Stimulated activated naive CD8-positive, alpha-beta T cell treated with anti-CD3 and anti-CD28 coated beads, Interleukin-15, Interleukin-2, amounts not matched to agents 100 ng/mL and 50 ng/mL, for 24 hours (primary cell): ENCODE results near the gene KTN1.
A peak's percentile ranks its signal among the peaks of the same experiment; 100 is the strongest.

Experiments
- H3K27ac Mint-ChIP-seq: one replicate; pipeline ENCODE4 v1.8.0; 2021; ENCODE audit warnings: mild to moderate bottlenecking, mixed read lengths
- H3K27me3 Mint-ChIP-seq: one replicate; pipeline ENCODE4 v1.8.0; 2021; ENCODE audit warnings: mixed read lengths
- H3K36me3 Mint-ChIP-seq: one replicate; pipeline ENCODE4 v1.8.0; 2021; ENCODE audit warnings: low read depth, mixed read lengths
- H3K4me1 Mint-ChIP-seq: one replicate; pipeline ENCODE4 v1.8.0; 2021; ENCODE audit warnings: low read depth, mixed read lengths
- H3K4me3 Mint-ChIP-seq: one replicate; pipeline ENCODE4 v1.8.0; 2021; ENCODE audit warnings: mild to moderate bottlenecking, mixed read lengths
- H3K9me3 Mint-ChIP-seq: one replicate; pipeline ENCODE4 v1.8.0; 2021; ENCODE audit warnings: mixed read lengths

The KTN1 gene

GRCh38 chr14:55588259-55588699, 8.3 kb downstream of the KTN1 start:
- no peak overlapping the region for H3K27ac Mint-ChIP-seq
- H3K4me3 Mint-ChIP-seq: no peak overlapping the region
- H3K9me3 Mint-ChIP-seq: no peaks in the 10 kb centered on the region
- no peaks in the 10 kb centered on the region for H3K27me3 Mint-ChIP-seq
- peaks cover 8% of the 10 kb centered on the region for H3K36me3 Mint-ChIP-seq
- peaks cover 38% of the 10 kb centered on the region for H3K4me1 Mint-ChIP-seq

GRCh38 chr14:55589171-55589570, 9.2 kb downstream of the KTN1 start:
- Mint-ChIP-seq H3K4me1 (peaks cover 47% of the 10 kb centered on the region), H3K9me3 (no peaks in the 10 kb centered on the region), H3K27me3 (no peaks in the 10 kb centered on the region), H3K4me3 (no peak overlapping the region), H3K36me3 (peaks cover 15% of the 10 kb centered on the region), H3K27ac (no peak overlapping the region)

- no peaks in the 10 kb centered on the region for H3K27me3 Mint-ChIP-seq
- H3K27ac Mint-ChIP-seq: no peak overlapping the region
- no peak overlapping the region for H3K4me3 Mint-ChIP-seq
- H3K4me1 Mint-ChIP-seq: peaks cover 58% of the 10 kb centered on the region
- no peaks in the 10 kb centered on the region for H3K9me3 Mint-ChIP-seq
- H3K36me3 Mint-ChIP-seq: peaks cover 41% of the 10 kb centered on the region
These were observed 12.4 kb downstream of the KTN1 start for GRCh38 chr14:55592436-55592835.

- H3K27ac Mint-ChIP-seq: peak overlapping the region; percentile 26
- H3K4me1 Mint-ChIP-seq: peaks cover 56% of the 10 kb centered on the region
- H3K4me3 Mint-ChIP-seq: no peak overlapping the region
- H3K36me3 Mint-ChIP-seq: peaks cover 46% of the 10 kb centered on the region
- H3K27me3 Mint-ChIP-seq: no peaks in the 10 kb centered on the region
- peaks cover under 1% of the 10 kb centered on the region for H3K9me3 Mint-ChIP-seq
These were observed 13.7 kb downstream of the KTN1 start for GRCh38 chr14:55593698-55594097.

- no peaks in the 10 kb centered on the region for H3K27me3 Mint-ChIP-seq
- H3K27ac Mint-ChIP-seq: no peak overlapping the region
- peaks cover 36% of the 10 kb centered on the region for H3K4me1 Mint-ChIP-seq
- peaks cover 4% of the 10 kb centered on the region for H3K9me3 Mint-ChIP-seq
- H3K36me3 Mint-ChIP-seq: peaks cover 36% of the 10 kb centered on the region
- H3K4me3 Mint-ChIP-seq: no peak overlapping the region
These were observed 19.4 kb downstream of the KTN1 start for GRCh38 chr14:55599250-55599879.

- Mint-ChIP-seq H3K4me1 (peaks cover 27% of the 10 kb centered on the region), H3K36me3 (peaks cover 24% of the 10 kb centered on the region), H3K4me3 (no peak overlapping the region), H3K27me3 (no peaks in the 10 kb centered on the region), H3K9me3 (peaks cover 4% of the 10 kb centered on the region), H3K27ac (no peak overlapping the region)
These were observed 21.0 kb downstream of the KTN1 start for GRCh38 chr14:55600784-55601561.

GRCh38 chr14:55603401-55603953, 23.5 kb downstream of the KTN1 start:
- no peak overlapping the region for H3K27ac Mint-ChIP-seq
- no peaks in the 10 kb centered on the region for H3K27me3 Mint-ChIP-seq
- peaks cover 4% of the 10 kb centered on the region for H3K9me3 Mint-ChIP-seq
- H3K4me3 Mint-ChIP-seq: no peak overlapping the region
- H3K36me3 Mint-ChIP-seq: peaks cover 10% of the 10 kb centered on the region
- peaks cover 42% of the 10 kb centered on the region for H3K4me1 Mint-ChIP-seq

GRCh38 chr14:55604488-55604887, 24.5 kb downstream of the KTN1 start:
- Mint-ChIP-seq H3K36me3 (peaks cover 8% of the 10 kb centered on the region), H3K27me3 (no peaks in the 10 kb centered on the region), H3K4me1 (peaks cover 42% of the 10 kb centered on the region), H3K27ac (no peak overlapping the region), H3K9me3 (no peaks in the 10 kb centered on the region), H3K4me3 (no peak overlapping the region)

- Mint-ChIP-seq H3K9me3 (no peaks in the 10 kb centered on the region), H3K27ac (no peak overlapping the region), H3K36me3 (peaks cover 8% of the 10 kb centered on the region), H3K4me1 (peaks cover 46% of the 10 kb centered on the region), H3K27me3 (no peaks in the 10 kb centered on the region), H3K4me3 (no peak overlapping the region)
These were observed 25.0 kb downstream of the KTN1 start for GRCh38 chr14:55604900-55605418.

- Mint-ChIP-seq H3K27ac (no peak overlapping the region), H3K27me3 (no peaks in the 10 kb centered on the region), H3K36me3 (peaks cover 8% of the 10 kb centered on the region), H3K4me1 (peaks cover 39% of the 10 kb centered on the region), H3K4me3 (no peak overlapping the region), H3K9me3 (no peaks in the 10 kb centered on the region)
These were observed 25.8 kb downstream of the KTN1 start for GRCh38 chr14:55605793-55606192.

- H3K4me3 Mint-ChIP-seq: no peak overlapping the region
- no peaks in the 10 kb centered on the region for H3K9me3 Mint-ChIP-seq
These were observed 27.4 kb downstream of the KTN1 start for GRCh38 chr14:55607386-55607785.

GRCh38 chr14:55609681-55610080, 29.7 kb downstream of the KTN1 start:
- peaks cover 38% of the 10 kb centered on the region for H3K36me3 Mint-ChIP-seq
- peaks cover 39% of the 10 kb centered on the region for H3K4me1 Mint-ChIP-seq
- no peaks in the 10 kb centered on the region for H3K9me3 Mint-ChIP-seq
- no peaks in the 10 kb centered on the region for H3K27me3 Mint-ChIP-seq
- no peak overlapping the region for H3K4me3 Mint-ChIP-seq
- H3K27ac Mint-ChIP-seq: no peak overlapping the region

More at GRCh38 chr14:55607386-55607785, 27.4 kb downstream of the KTN1 start:
- Mint-ChIP-seq H3K27me3 (no peaks in the 10 kb centered on the region), H3K4me1 (peaks cover 31% of the 10 kb centered on the region), H3K36me3 (peaks cover 15% of the 10 kb centered on the region), H3K27ac (no peak overlapping the region)

GRCh38 chr14:55610713-55611370, 30.8 kb downstream of the KTN1 start:
- Mint-ChIP-seq H3K27me3 (no peaks in the 10 kb centered on the region), H3K4me1 (peaks cover 39% of the 10 kb centered on the region), H3K9me3 (no peaks in the 10 kb centered on the region), H3K4me3 (no peak overlapping the region), H3K36me3 (peaks cover 48% of the 10 kb centered on the region), H3K27ac (no peak overlapping the region)

GRCh38 chr14:55611859-55612258, 31.9 kb downstream of the KTN1 start:
- no peaks in the 10 kb centered on the region for H3K9me3 Mint-ChIP-seq

GRCh38 chr14:55614304-55614703, 34.3 kb downstream of the KTN1 start:
- Mint-ChIP-seq H3K4me3 (no peak overlapping the region), H3K4me1 (peaks cover 20% of the 10 kb centered on the region), H3K27me3 (no peaks in the 10 kb centered on the region), H3K9me3 (peaks cover 6% of the 10 kb centered on the region), H3K27ac (no peak overlapping the region), H3K36me3 (peaks cover 68% of the 10 kb centered on the region)

More at GRCh38 chr14:55611859-55612258, 31.9 kb downstream of the KTN1 start:
- Mint-ChIP-seq H3K27ac (no peak overlapping the region), H3K4me3 (no peak overlapping the region), H3K27me3 (no peaks in the 10 kb centered on the region), H3K36me3 (peaks cover 58% of the 10 kb centered on the region), H3K4me1 (peaks cover 33% of the 10 kb centered on the region)
